SK-N-SH treated with all-trans-retinoic acid at 6 μM for 48 hours (cell line): ENCODE measurements around the gene PPP1R13B.

Experiments used
- ESRRG ChIP-seq: fragments of 250-450 bp; sonication (Bioruptor Pico); IDR thresholded peaks from 2 replicates; pipeline ENCODE4 v1.6.1; 2021; ENCODE audit warnings: mild to moderate bottlenecking
- ZFP3 ChIP-seq: fragments of 250-450 bp; sonication (Bioruptor Pico); IDR thresholded peaks from 2 replicates; pipeline ENCODE4 v1.5.0; 2020; ENCODE audit warnings: mild to moderate bottlenecking, moderate library complexity

DNA sequence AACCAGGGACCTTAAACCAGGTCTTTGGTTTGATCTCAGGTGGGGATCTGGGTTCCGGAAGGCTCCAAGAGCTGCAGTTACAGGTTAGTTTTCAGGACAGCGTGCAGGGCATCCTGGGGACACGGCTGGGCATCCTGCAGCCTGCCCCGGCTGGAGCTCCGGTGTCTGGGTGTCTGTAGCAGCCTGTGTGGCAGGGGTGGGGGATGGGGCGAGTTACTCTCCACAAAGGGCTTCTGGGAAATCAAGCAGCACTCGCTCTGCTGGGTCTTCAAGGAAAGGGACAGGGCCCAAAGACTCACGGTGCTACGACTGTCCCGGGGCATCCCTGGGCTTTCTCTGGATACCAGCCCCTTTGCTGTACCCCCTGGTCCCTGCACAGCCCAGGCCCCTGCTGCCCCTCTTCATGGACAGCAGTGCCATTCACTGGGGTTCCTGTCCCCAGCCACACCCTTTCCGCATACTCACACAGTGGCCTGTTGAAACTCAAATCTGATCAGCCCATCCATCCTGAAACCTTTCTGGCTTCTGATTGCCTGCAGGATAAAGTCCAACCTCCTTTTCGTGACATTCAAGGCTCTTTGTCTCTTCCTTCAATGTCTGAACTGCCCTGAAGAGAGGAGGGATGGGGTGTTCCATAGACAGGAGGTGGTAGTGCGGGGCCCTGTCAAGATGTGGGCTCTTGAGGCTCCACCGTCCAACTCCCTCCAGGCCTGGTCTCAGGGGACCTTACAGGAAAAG is 22.2 kb upstream of the PPP1R13B start:
- TF ChIP-seq ZFP3 (CRISPR knock-in tag) (no peak), ESRRG (CRISPR knock-in tag) (no peak)
